ENCODE measurements around the gene LRIG1. TPM values are rescaled to one million over a fixed set of nuclear protein-coding genes. Genes with fewer than 3 reads are reported as not detected.
A peak's percentile ranks its signal among the peaks of the same experiment; 100 is the strongest.

Gene LRIG1
- total RNA-seq, 1 donor from 2014 or later, result 111 TPM

- H3K4me3 Mint-ChIP-seq (ENCODE audit: unreplicated experiment), result no peak overlapping the region
- H3K9me3 Mint-ChIP-seq (ENCODE audit: low read depth), result no peaks in the 10 kb centered on the region
- no peak for DNase-seq (ENCODE audit: low spot score)
- peak overlapping the region; percentile 79 for H3K27ac Mint-ChIP-seq (ENCODE audit: unreplicated experiment)
- TF ChIP-seq CTCF (IDR thresholded peaks at IDR 0.05), result no peak
- no peaks in the 10 kb centered on the region for H3K27me3 Mint-ChIP-seq (ENCODE audit: low read depth)
- H3K4me1 Mint-ChIP-seq (ENCODE audit: low read depth), result peaks cover 79% of the 10 kb centered on the region
- no peaks in the 10 kb centered on the region for H3K36me3 Mint-ChIP-seq (ENCODE audit: low read depth)
Observed at GRCh38 chr3:66481071-66482017, 19.5 kb downstream of the LRIG1 start.

GRCh38 chr3:66480666-66481065 is 20.2 kb downstream of the LRIG1 start:
- H3K9me3 Mint-ChIP-seq (ENCODE audit: low read depth), result no peaks in the 10 kb centered on the region
- no peak overlapping the region for H3K4me3 Mint-ChIP-seq (ENCODE audit: unreplicated experiment)
- no peak for TF ChIP-seq CTCF (IDR thresholded peaks at IDR 0.05)
- DNase-seq (ENCODE audit: low spot score), result no peak
- no peaks in the 10 kb centered on the region for H3K27me3 Mint-ChIP-seq (ENCODE audit: low read depth)
- no peaks in the 10 kb centered on the region for H3K36me3 Mint-ChIP-seq (ENCODE audit: low read depth)
- H3K4me1 Mint-ChIP-seq (ENCODE audit: low read depth), result peaks cover 72% of the 10 kb centered on the region
- peak overlapping the region; percentile 79 for H3K27ac Mint-ChIP-seq (ENCODE audit: unreplicated experiment)

- no peak for TF ChIP-seq CTCF (IDR thresholded peaks at IDR 0.05)
- H3K4me3 Mint-ChIP-seq (ENCODE audit: unreplicated experiment), result no peak overlapping the region
- H3K9me3 Mint-ChIP-seq (ENCODE audit: low read depth), result no peaks in the 10 kb centered on the region
- no peaks in the 10 kb centered on the region for H3K36me3 Mint-ChIP-seq (ENCODE audit: low read depth)
- H3K27me3 Mint-ChIP-seq (ENCODE audit: low read depth), result no peaks in the 10 kb centered on the region
- H3K4me1 Mint-ChIP-seq (ENCODE audit: low read depth), result peaks cover 61% of the 10 kb centered on the region
- peak overlapping the region; percentile 11 for H3K27ac Mint-ChIP-seq (ENCODE audit: unreplicated experiment)
- DNase-seq (ENCODE audit: low spot score), result no peak
Observed at GRCh38 chr3:66479532-66479947, 21.3 kb downstream of the LRIG1 start.

- TF ChIP-seq CTCF (IDR thresholded peaks at IDR 0.05), result no peak
- Mint-ChIP-seq H3K4me3 (ENCODE audit: unreplicated experiment) (no peak overlapping the region), H3K4me1 (ENCODE audit: low read depth) (peaks cover 55% of the 10 kb centered on the region), H3K27me3 (ENCODE audit: low read depth) (no peaks in the 10 kb centered on the region), H3K9me3 (ENCODE audit: low read depth) (no peaks in the 10 kb centered on the region), H3K36me3 (ENCODE audit: low read depth) (no peaks in the 10 kb centered on the region), H3K27ac (ENCODE audit: unreplicated experiment) (peak overlapping the region; percentile 11)
- no peak for DNase-seq (ENCODE audit: low spot score)
Observed at GRCh38 chr3:66478960-66479359, 21.9 kb downstream of the LRIG1 start.

- no peaks in the 10 kb centered on the region for H3K27me3 Mint-ChIP-seq (ENCODE audit: low read depth)
- H3K36me3 Mint-ChIP-seq (ENCODE audit: low read depth), result no peaks in the 10 kb centered on the region
- H3K4me3 Mint-ChIP-seq (ENCODE audit: unreplicated experiment), result no peak overlapping the region
- DNase-seq (ENCODE audit: low spot score), result no peak
- peaks cover 44% of the 10 kb centered on the region for H3K4me1 Mint-ChIP-seq (ENCODE audit: low read depth)
- H3K27ac Mint-ChIP-seq (ENCODE audit: unreplicated experiment), result no peak overlapping the region
- H3K9me3 Mint-ChIP-seq (ENCODE audit: low read depth), result no peaks in the 10 kb centered on the region
- no peak for TF ChIP-seq CTCF (IDR thresholded peaks at IDR 0.05)
Observed at GRCh38 chr3:66477856-66478255, 23.0 kb downstream of the LRIG1 start.
